Measurements from ENCODE around the gene DUS2.
"Not testable (repeated sequence)": the region's sequence is repeated elsewhere in the genome, so short reads cannot be mapped to it uniquely, and the experiment has no call there.

DUS2 gene

DNA sequence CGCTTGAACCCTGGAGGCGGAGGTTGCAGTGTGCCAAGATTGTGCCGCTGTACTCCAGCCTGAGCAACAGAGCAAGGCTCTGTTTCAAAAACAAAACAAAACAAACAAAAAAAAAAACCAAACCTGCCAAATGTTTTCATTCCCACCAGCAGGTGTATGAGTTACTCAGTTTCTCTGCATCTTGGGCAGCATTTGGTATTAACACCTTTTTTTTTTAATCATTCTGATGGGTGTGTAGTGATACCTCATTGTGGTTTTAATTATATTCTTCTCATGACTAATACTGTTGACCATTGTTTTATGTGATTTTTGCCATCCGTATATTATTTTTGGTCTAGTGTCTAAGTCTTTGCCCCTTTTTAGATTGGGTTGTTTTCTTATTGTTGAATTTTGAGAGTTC is 77.4 kb downstream of the DUS2 start:
- DNase-seq (ENCODE audit: low read depth) = no peak
- H3K4me3 ChIP-seq (ENCODE audit: control insufficient read depth, low read depth, low read length) = no peak overlapping the region
- TF ChIP-seq CTCF (conservative IDR thresholded peaks at IDR 0.05; ENCODE audit: control insufficient read depth, insufficient read depth, low read depth, low read length) = no peak

DNA sequence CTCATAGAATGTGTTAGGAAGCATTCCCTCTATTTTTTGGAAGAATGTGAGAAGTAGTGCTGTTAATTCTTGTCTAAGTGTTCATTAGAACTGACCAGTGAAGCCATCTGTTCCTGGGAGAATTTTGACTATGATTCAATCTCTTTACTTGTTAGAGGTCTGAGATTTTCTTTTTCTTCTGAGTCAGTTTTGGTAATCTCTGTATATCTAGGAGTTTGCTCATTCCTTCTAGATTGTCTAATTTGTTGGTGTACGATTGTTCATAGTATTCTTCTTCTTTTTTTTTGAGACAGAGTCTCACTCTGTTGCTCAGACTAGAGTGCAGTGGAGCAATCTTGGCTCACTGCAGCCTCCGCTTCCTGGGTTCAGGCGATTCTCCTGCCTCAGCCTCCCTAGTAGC is 82.5 kb downstream of the DUS2 start:
- no peak for DNase-seq (ENCODE audit: low read depth)
- TF ChIP-seq CTCF (conservative IDR thresholded peaks at IDR 0.05; ENCODE audit: control insufficient read depth, insufficient read depth, low read depth, low read length) = no peak
- H3K4me3 ChIP-seq (ENCODE audit: control insufficient read depth, low read depth, low read length) = no peak overlapping the region

GRCh38 chr16:68107230-68107928 is 84.3 kb downstream of the DUS2 start:
- H3K4me3 ChIP-seq (ENCODE audit: control insufficient read depth, low read depth, low read length); DNase-seq (ENCODE audit: low read depth): not testable (repeated sequence)

DNA sequence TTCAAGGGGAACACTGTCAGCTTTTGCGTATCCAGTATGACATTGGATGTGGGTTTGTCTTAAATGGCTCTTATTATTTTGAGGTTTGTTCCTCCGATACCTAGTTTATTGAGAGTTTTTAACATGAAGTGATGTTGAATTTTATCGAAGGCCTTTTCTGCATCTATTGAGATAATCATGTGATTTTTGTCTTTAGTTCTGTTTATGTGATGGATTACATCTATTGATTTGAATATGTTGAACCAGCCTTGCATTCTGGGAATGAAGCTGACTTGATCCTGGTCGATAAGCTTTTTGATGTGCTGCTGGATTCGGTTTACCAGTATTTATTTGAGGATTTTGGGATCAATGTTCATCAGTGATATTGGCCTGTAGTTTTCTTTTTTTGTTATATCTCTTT is 86.1 kb downstream of the DUS2 start:
- not testable (repeated sequence) for H3K4me3 ChIP-seq (ENCODE audit: control insufficient read depth, low read depth, low read length); DNase-seq (ENCODE audit: low read depth)

- H3K4me3 ChIP-seq (ENCODE audit: control insufficient read depth, low read depth, low read length); DNase-seq (ENCODE audit: low read depth): not testable (repeated sequence)
Measured at GRCh38 chr16:68110611-68111010, 87.5 kb downstream of the DUS2 start.

DNA sequence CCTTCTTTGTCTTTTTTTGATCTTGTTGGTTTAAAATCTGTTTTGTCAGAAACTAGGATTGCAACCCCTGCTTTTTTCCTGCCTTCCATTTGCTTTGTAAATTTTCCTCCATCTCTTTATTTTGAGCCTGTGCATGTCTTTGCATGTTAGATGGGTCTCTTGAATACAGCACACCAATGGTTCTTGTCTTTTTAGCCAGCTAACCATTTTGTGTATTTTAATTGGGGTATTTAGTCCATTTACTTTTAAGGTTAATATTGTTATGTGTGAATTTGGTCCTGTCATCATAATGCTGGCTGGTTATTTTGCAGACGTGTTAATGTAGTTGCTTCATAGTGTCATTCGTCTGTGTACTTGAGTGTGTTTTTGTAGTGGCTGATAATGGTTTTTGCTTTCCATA is 88.3 kb downstream of the DUS2 start:
- DNase-seq (ENCODE audit: low read depth) = no peak
- no peak for TF ChIP-seq CTCF (conservative IDR thresholded peaks at IDR 0.05; ENCODE audit: control insufficient read depth, insufficient read depth, low read depth, low read length)
- no peak overlapping the region for H3K4me3 ChIP-seq (ENCODE audit: control insufficient read depth, low read depth, low read length)

GRCh38 chr16:68113059-68113761 is 90.1 kb downstream of the DUS2 start:
- no peak for TF ChIP-seq CTCF (conservative IDR thresholded peaks at IDR 0.05; ENCODE audit: control insufficient read depth, insufficient read depth, low read depth, low read length)
- H3K4me3 ChIP-seq (ENCODE audit: control insufficient read depth, low read depth, low read length) = no peak overlapping the region
- no peak for DNase-seq (ENCODE audit: low read depth)

DNA sequence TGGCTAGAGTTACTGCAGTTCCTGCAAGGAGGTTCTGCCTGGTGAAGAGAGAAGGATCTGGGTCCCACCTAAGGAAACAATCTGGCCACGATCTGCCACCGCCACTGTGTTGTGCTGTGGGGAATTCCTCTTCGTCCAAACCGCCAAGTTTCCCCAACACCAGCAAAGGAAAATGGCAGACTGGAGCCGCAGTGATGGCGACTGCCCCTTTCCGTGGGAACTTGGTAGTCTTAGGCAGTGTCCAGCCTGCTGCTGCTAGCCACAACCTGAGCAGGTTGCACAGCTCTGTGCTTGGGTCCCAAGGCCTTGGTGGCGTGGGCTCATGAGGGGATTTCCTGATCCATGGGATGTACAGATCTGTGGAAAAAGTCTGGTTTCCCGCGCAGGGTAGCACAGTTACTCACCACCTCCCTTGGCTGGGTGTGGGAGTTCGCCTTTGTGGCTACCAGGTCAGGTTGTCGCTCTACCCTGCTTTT is 90.7 kb downstream of the DUS2 start:
- TF ChIP-seq CTCF (conservative IDR thresholded peaks at IDR 0.05; ENCODE audit: control insufficient read depth, insufficient read depth, low read depth, low read length) = no peak
- H3K4me3 ChIP-seq (ENCODE audit: control insufficient read depth, low read depth, low read length) = no peak overlapping the region
- no peak for DNase-seq (ENCODE audit: low read depth)

DNA sequence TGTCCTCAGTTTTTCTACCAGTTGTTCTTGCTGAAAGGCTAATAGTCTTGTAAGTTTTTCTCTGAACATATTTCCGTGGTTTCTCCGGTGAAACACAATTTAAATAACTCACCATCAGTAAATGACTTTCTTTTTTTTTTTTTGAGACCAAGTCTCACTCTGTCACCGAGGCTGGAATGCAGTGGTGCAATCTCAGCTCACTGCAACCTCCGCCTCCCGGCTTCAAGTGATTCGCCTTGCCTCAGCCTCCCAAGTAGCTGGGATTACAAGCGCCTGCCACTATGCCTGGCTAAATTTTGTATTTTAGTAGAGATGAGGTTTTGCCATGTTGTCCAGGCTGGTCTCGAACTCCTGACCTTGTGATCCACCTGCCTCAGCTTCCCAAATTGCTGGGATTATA is 91.9 kb downstream of the DUS2 start:
- H3K4me3 ChIP-seq (ENCODE audit: control insufficient read depth, low read depth, low read length); DNase-seq (ENCODE audit: low read depth): not testable (repeated sequence)

Measured in fibroblast of mammary gland (primary cell).